HG03060 (cell line): Measurements from ENCODE around the gene MEOX1.
"Not testable (repeated sequence)": the region's sequence is repeated elsewhere in the genome, so short reads cannot be mapped to it uniquely, and the experiment has no call there.

Source experiments
- ATAC-seq: cut with Tn5 transposase; IDR thresholded peaks from one replicate; pipeline ENCODE4 v1.9.1; 2021; ENCODE audit warnings: low read depth, moderate number of reproducible peaks; ENCODE audit not compliant: unreplicated experiment

Gene MEOX1

DNA sequence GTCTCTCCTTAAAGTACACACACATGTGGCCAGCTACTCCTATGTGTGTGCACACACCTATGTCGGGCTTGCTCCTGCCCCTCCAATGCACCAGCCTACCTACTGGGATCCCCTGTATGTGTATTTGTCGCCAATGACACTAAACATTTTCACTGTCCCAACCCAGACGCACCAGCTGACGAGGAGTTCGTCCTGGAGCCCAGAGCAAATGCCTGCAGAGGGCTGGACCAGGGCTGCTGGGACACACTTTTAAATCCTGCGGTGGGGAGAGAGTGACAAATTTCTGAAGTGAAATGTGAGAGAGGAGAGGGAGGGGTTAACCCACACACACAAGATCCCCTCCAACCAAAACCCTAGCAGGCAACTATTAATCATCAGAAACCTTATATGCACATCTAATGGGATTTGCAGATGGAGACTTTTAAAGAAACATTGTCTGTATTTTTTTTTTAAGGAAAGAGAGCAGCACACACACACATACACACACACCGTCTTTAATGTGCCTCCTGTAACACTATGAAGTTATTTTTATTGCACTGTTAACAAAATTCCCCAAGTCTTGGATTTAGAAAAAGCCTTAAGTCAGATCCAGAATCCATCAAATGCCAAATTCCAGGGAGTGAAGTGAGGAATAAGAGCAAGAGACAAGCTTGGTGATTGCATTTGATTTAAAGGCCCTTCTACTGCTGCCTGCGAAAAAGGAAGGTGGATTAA, at the start of gene MEOX1:
Gene MEOX1 (minus strand): TSS at position 224 of the 714 bp plus-strand sequence. CDS start 388 bp downstream, outside the sequence.
- no peak for ATAC-seq

DNA sequence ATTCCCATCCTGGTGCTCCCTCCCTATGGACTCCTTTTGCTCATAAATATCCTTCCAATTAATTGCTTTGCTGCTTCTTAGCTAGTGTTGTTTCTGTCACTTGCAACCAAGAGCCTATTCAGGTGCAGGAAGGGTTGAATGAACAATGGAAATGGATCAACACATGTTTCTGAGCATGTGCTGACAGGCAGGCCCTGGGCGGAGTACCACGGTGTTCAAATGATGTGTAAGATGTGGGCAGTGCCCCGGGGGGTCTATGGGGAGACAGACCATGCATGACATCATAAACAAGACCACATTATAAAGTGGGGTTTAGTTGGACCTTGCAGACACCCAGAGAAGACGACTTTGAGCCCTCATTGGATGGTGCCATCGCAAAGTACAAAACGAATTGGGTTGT, 48.4 kb upstream of the MEOX1 start:
- no peak for ATAC-seq

DNA sequence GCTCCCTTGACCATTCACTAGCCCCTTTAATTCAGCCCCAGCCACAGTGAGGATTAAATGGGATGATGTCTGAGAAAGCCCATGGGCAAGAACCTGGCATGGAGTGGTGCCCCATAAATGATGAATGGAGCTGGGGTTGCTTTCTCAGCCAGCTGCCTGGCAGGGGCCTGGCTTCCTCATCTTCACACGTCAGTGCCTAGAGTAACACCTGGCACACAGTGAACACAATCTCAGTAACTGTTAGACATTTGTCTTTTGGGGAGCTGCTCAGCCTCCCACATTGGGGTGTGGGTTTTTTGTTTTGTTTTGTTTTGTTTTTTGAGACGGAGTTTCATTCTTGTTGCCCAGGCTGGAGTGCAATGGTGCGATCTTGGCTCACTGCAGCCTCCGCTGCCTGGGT, 47.5 kb upstream of the MEOX1 start:
- ATAC-seq: no peak

DNA sequence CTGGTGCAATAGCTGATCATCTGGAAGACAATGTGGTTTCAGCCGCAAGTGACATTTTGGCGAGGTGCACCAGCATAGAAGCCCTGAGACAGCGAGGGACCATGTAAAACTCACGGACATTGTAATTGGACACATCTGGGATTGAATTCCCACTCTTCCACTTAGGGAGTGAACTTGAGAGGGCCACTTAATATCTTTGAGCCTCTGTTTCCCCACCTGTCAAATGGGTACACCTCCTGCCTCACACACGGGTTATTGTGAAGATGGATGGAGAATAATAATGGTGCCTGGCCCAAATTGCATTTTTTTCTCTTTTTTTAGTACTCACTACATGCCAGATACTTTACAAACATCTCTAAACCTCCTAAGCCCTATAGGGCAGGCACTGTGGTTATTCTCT, 45.5 kb upstream of the MEOX1 start:
- ATAC-seq: no peak

DNA sequence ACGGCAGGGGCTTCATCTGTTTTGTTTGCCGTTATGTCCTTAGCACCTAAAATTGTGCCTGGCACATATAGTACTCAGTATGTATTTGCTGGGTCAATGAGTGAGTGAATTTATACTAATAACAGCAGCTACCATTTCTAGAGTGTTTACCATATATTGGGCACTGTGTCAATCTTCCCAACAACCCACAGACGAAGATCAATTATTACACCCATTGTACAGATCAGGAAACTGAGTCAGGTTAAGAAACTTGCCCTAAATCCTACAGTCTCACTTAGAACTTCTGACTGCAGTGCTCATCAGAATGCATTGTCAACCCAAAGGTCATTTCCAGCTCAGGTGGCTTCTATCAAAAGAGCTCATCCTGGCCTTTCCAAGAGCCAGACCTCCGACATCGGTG, 44.5 kb upstream of the MEOX1 start:
- ATAC-seq: no peak

DNA sequence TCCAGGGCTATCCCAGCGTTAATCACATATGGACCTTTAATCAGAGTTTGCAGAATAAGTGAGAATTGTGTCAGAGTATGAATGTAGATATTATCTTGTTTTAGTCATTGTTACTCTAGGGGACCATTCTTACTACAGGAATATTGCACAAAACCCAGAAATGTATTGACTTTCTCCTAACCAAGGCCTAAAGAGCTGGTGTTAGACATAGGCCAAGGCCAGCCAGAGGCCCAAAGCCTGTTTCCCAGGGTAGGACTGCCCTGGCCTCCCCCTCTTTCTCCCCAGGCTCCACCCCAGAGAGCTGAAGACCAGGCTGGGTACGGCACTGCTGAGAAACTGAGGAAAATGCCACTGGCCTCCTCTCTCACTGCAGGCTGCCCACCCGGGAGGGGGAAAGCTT, 41.9 kb upstream of the MEOX1 start:
- no peak for ATAC-seq

DNA sequence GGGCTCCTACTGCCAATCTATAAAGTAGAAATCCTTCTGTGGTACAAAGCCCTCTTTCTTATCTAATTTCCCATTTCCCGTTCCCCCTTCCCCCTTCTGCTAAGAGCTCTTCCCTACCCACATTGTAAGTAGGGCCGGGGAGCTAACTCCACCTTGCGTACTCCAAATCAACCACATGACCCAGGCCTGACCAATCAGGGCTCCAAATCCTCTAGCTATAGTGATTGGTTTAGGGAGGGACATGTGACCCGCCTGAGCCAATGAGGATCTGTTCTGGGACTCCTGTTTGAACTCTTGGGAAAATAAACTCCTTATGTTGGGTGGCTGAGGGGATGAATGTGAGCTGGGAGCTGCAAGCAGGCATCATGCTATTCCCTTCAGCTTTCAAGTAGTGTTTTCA, 40.9 kb upstream of the MEOX1 start:
- no peak for ATAC-seq

DNA sequence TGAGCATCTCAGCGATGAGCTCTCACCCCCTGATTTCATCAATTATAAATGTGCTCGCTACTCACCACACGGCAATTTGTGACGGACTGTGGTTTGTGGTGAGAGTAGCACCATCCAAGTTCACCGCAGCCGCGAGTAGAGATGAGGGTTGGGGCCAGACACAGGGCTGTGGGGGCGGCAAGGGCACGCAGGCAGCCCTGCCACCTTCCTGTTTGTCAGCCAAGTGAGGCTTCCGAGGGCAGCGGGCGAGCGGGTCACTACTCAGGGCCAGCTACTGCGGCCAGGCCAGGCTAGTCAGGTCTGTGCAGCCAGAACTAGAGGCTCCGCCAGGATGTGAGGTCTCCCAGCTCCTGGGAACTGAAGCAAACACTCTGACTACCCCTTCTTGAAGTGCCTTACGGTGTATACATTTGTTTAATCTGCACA, 39.6 kb upstream of the MEOX1 start:
- ATAC-seq: no peak

DNA sequence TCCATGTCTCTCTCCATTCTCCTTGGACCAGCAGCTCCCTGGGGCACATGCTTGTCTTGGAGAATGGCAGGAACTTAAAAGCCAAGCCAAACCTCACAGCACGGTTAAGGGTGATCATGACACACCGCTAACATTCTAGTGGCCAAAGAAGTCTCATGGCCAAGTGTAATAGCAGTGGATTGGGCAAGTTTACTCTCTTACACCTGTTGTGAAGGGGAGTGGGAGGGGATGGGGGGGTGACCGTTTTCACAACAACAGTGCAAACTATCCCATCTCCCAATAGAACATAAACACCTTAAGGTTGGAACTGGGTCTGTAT, 37.7 kb upstream of the MEOX1 start:
- ATAC-seq: no peak

DNA sequence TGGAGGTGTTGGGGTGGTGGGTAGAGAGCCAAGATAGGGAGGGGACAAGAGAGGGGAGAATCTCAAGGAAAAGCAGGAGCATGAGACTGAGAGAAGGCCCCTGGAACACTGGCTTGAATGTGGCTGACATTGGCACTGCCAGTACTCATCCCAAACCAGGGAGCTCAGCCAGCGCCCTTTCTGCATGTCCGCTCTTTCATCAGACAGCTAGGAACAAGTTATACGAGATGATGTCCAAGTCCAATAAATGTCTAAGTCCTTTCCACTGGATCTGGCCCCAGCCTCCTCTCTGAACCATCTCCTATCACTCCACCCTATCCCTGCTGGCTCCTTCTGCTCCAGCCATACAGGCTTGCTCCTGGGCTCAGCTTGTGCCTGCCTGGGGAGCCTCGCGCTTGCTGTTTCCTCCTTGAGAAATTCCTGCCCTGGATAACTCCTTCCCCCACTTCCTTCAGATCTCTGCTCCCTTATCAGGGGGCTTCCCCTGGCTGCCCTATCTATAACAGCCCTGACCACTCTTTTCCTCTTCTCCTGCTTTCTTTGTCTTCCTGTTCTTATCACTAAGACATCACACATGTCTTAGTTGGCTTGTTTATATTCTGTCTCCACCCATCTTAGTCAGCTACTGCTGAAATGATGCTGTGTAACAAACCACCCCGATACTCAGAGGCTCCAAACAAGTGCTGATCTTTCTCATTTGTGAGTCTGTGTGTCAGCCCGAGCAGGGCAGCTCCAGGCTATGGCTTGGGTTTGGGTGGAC, 37.1 kb upstream of the MEOX1 start:
- no peak for ATAC-seq

DNA sequence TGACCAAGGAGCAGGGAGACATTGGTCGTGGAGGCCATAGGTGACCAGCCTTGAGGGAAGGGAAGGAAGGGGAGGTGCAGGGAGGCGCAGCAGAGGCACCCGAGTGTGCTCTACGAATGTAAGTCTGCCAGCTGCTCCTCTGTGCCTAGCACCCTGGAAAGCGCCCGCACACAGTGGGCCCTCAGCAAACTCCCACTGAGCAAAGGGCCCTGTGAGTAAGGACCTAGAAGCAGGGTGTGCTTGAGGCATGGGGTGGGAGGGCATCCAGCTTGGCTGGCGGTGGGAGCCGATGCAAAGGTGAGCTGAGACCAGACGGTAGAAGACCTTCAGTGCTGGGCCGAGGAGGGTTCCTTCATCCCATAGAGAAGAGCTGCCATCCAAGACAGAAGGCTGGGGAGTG, 36.2 kb upstream of the MEOX1 start:
- ATAC-seq: no peak

DNA sequence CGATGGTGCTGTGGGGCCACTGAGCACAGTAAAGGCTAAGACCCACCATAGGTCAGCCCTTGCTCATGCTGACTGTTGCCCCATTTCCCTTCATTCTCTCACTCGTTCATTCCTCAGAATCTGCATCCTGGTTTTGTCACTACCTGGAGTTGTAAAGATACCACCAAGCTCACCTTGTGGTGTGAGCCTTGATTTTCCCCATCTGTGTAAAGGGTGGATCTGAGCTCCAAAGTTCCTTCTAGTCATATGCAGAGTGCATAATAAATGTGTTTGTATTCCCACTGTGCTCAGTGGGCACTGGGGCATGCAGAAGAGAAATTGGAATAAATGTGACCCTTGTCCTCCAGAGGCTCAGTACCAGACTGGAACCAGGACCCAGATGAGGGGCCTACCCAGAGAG, 35.2 kb upstream of the MEOX1 start:
- no peak for ATAC-seq

DNA sequence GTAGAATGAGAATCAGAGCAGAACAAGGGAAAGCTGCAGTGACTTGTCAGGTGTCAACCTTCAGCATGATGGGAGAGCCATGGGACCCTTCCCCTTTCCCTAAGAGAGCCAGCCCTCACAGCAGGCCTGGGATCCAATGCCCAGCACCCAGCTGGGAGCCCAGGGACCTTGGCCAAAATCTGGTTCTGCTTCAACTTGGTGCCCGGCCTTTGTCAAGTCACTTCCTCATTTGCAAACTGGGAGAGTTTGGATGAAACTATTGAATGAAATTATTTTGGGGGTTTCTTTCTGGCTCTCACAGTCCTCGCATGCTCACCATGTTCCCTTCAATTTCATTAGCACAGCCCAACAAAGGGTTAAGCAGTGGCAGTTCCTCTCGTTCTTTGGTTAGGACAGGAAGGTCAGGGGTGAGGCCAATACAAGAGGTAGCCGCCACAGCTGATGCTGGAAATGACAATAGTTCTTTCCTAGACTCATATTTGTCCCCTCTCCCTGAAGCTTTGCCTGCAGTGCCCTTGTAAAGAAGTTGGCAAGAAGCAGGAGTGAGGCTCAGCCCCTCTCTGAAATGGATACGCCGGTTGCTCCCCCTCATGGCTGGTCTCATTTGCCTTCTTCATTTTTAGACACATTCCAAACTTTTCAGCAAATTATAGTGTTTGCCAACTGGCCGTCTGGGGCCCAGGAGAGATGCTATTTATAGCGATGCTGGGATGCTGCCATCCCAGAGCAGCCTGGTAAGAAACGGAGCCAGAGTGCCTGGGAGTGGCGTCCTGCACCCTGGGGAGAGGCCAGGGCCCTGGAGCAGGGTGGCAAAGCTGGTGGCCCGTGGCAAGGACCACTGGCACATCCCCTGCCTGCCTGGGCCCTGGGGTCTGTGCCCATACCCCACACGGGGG, 34.5 kb upstream of the MEOX1 start:
- ATAC-seq: no peak

DNA sequence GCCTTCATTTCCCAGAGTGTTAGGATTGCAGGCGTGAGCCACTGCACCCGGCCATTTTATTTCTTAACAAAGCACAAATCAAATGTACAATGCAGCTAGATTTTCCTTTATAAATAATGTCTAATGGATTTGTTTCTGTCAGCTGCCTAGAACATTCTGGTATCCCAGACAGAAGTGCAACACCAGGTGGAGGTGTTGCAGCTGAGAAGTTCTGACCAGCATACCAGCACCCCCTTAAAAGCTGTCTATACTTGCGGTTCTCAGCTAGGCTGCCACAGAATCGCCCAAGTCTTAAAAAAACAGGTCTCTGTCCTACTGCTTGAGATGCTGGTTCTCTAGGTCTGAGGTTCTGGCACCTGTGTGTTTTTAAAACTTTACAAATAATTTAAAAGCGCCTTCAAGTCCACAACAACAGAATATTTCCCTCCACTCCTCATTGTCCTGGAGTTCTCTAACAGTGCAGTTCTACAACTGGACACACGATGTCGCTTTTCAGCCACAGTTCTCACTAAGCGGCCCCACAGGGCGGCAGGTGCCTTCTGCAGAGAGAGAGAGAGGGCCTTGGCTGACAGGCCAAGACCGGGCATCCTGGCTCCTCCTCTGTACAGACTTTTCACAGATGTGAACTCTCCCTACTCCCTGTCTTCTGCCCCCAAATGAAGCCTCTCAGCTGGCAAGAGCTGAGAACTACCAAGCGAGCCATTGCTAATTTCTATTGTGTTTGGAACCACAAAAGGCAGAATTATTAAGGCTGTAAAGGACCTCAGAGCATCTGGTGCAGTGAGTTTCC, 32.6 kb upstream of the MEOX1 start:
- no peak for ATAC-seq

DNA sequence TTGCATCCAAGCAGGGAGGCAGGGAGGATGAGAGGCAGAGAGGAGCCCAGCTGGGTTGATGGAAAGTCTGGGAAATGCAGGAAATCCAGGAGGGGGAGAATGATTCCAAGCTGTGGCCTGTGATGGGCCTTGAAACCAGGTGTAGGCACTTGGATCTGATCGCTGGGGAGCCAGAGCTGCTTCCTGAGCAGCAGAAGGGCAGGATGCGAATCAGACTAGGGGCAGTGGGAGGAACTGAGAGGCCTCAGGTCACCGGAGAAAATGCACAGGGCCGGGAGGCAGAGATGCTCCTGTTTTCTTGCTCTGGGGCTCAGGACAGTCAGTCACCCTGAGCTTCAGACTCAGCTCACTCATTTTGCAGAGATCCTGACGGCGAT, 29.6 kb upstream of the MEOX1 start:
- ATAC-seq: no peak

DNA sequence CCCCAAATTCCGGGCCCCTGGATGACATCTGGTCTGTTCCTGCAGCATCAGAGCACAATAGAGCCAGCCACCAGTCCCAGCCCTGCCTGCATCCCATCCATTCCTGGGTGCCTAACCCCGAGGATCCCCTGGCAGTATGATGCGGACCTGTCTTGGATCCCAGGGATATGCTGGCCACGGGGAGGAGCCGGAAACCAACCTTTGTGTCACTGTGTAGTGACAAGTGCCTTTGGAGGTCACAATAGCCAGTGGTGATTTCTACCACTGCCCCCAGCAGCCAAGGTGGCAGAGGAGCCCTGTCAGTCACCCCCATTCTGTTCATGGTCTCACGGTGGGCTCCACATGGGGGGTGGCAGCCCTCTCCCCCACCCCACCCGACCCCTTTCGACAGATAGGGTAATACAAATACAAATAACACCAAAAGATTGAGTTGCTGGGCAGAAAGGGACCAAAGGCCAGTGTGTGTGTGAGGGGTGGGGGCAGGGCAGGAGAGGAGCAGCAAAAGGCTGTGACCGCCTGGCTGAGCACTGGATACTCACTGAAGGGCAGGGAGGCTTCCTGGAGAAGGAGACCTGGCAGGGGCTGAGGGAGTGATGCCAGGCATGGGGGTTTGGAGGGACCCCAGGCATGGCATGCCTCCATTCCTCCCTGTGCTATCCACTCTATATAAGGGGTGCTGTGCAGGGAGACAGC, 29.0 kb upstream of the MEOX1 start:
- ATAC-seq: no peak

DNA sequence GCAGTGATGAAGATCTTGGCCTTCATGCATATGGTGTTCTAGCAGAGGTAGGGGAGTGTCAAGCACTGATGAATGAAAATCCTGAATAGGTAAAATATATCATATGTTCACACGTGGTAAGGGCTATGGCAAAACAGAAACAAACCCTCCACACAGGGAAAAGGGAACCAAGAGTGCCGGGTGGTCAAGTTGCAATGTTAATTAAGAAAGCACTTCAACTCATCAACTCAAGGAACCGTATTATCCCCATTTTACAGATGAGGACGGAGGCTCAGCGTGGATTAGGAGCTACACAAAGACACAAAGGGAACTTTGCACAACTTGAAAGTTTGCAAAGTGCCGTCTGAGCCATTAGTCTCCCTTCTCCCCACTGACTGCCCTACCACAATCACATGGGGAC, 28.1 kb upstream of the MEOX1 start:
- no peak for ATAC-seq

DNA sequence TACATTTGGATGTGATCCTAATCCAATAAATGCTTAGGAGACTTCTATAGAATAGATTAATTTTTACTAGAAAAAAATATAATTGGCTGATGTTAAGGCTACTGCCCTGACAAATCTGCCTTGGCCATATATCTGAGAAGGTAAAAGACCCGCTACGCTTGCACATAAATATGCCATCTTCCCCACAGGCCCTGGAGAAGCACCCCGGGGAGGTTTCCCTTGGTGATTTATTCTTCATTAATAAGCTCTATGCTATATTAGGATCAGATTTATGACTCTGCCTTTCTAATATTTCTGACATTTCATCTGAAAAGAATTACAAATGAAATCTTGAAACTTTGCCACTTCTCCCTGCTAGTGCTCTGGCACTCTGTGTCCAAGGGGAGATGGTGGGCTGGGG, 27.4 kb upstream of the MEOX1 start:
- no peak for ATAC-seq

DNA sequence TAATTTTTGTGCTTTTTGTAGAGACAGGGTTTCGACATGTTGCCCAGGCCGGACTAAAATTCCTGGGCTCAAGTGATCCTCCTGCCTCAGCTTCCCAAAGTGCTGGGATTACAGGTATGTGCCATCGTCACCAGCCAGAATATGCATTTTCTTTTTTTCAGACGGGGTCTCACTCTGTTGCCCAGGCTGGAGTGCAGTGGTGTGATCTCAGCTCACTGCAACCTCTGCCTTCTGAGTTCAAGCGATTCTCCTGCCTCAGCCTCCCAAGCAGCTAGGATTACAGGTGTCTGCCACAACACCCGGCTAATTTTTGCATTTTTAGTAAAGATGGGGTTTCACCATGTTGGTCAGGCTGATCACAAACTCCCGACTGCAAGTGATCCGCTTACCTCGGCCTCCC, 25.2 kb upstream of the MEOX1 start:
- not testable (repeated sequence) for ATAC-seq
